Keratinocyte (primary cell): Measurements from ENCODE around the gene MAPK14. TPM values are rescaled to one million over a fixed set of nuclear protein-coding genes. Genes with fewer than 3 reads are reported as not detected.

Experiments used
- DNase-seq: peaks from one replicate; pipeline ENCODE4 v3.0.0-alpha.2; 2011; ENCODE audit warnings: low read depth, missing footprints, low spot score
- FAIRE-seq: peaks from 2 replicates; lab custom pipeline; 2011; peaks lifted over from hg19 to GRCh38; lab: Jason Lieb, UNC
- H2AFZ ChIP-seq: 2 replicates; pipeline ENCODE4 v1.6.0; 2012; ENCODE audit warnings: low read length, control low read depth, inconsistent platforms; ENCODE audit not compliant: control insufficient read depth
- H3K27ac ChIP-seq: 2 replicates; pipeline ENCODE4 v1.5.1; 2011; ENCODE audit warnings: low read length; ENCODE audit not compliant: control insufficient read depth, insufficient read depth
- H3K27me3 ChIP-seq: 3 replicates; pipeline ENCODE4 v1.6.0; 2011; ENCODE audit warnings: low read length; ENCODE audit not compliant: control insufficient read depth, insufficient read depth; ENCODE audit errors: extremely low read depth
- H3K36me3 ChIP-seq, 2 experiments: 2 replicates in 1 of 2; 3 replicates in 1 of 2; pipeline ENCODE4 v1.5.1; 2011; ENCODE audit warnings: low read length in 2 of 2, mild to moderate bottlenecking in 1 of 2; ENCODE audit not compliant: control insufficient read depth in 2 of 2, insufficient read depth in 2 of 2; ENCODE audit errors: extremely low read depth in 1 of 2
- H3K4me1 ChIP-seq: 3 replicates; pipeline ENCODE4 v1.5.1; 2011; ENCODE audit warnings: low read length; ENCODE audit not compliant: control insufficient read depth, insufficient read depth; ENCODE audit errors: extremely low read depth
- H3K4me2 ChIP-seq: 3 replicates; pipeline ENCODE4 v1.6.0; 2011; ENCODE audit warnings: low read depth, low read length; ENCODE audit not compliant: control insufficient read depth, insufficient read depth; ENCODE audit errors: extremely low read depth
- H3K4me3 ChIP-seq, 3 experiments: fragments of 200-600 bp in 1 of 3; sonication (generic) in 1 of 3; 2 replicates in 2 of 3; 3 replicates in 1 of 3; pipeline ENCODE4 v1.5.1; 2011 to 2016; ENCODE audit warnings: low read length in 3 of 3, mild to moderate bottlenecking in 3 of 3, control low read depth in 2 of 3, inconsistent platforms in 1 of 3, low read depth in 1 of 3, mixed read lengths in 1 of 3, mixed run types in 1 of 3, moderate library complexity in 1 of 3; ENCODE audit not compliant: control insufficient read depth in 2 of 3, insufficient read depth in 2 of 3; ENCODE audit errors: extremely low read depth in 1 of 3
- H3K79me2 ChIP-seq: 2 replicates; pipeline ENCODE4 v1.6.0; 2012; ENCODE audit warnings: low read length; ENCODE audit not compliant: control insufficient read depth, insufficient read depth
- H3K9ac ChIP-seq: 3 replicates; pipeline ENCODE4 v1.6.0; 2011; ENCODE audit warnings: low read length; ENCODE audit not compliant: control insufficient read depth, insufficient read depth; ENCODE audit errors: extremely low read depth
- H3K9me1 ChIP-seq: 3 replicates; pipeline ENCODE4 v1.6.0; 2011; ENCODE audit warnings: low read length; ENCODE audit not compliant: control insufficient read depth, insufficient read depth; ENCODE audit errors: extremely low read depth
- H3K9me3 ChIP-seq: 2 replicates; pipeline ENCODE4 v1.5.1; 2012; ENCODE audit warnings: low read depth, low read length; ENCODE audit not compliant: control insufficient read depth
- H4K20me1 ChIP-seq: 3 replicates; pipeline ENCODE4 v1.6.0; 2011; ENCODE audit warnings: low read length; ENCODE audit not compliant: control insufficient read depth, insufficient read depth; ENCODE audit errors: extremely low read depth
- EZH2 ChIP-seq: IDR thresholded peaks from one replicate; pipeline ENCODE4 v1.6.1; 2012; ENCODE audit warnings: inconsistent platforms, mild to moderate bottlenecking, low read length, moderate library complexity
- dilution Hi-C: fragments of 300-500 bp; cut with MboI; formaldehyde crosslinking; loops from one replicate; pipeline ENCODE4 v1.7.0; 2020; ENCODE audit warnings: low sequenced_read_pairs; ENCODE audit not compliant: extremely low pct_ligation_motif_present
- polyA plus RNA-seq, 5 experiments: library from polyadenylated mRNA; depleted of rRNA in 3 of 5; stranded (reverse) in 3 of 5; stranded (forward) in 1 of 5; unstranded in 1 of 5; fragments of >200 nt; gene quantifications; 1 replicate in 1 of 5; 2 replicates in 3 of 5; 3 replicates in 1 of 5; pipeline versions ENCODE4 v1.2.1 to v1.2.3, GENCODE V29; 2011 to 2012; ENCODE audit warnings: missing spikeins in 2 of 5, low read depth in 1 of 5, low replicate concordance in 1 of 5
- TF ChIP-seq, protein P1 (sequence below), 3 experiments: IDR thresholded peaks in 1 of 3; conservative IDR thresholded peaks in 1 of 3; optimal IDR thresholded peaks in 1 of 3; 2 replicates in 2 of 3; 3 replicates in 1 of 3; pipeline versions ENCODE3 to v1.5.1; 2011; ENCODE audit warnings: low read length in 3 of 3, mild to moderate bottlenecking in 3 of 3, moderate library complexity in 2 of 3, control low read depth in 1 of 3, inconsistent platforms in 1 of 3; ENCODE audit not compliant: insufficient read depth in 2 of 3; ENCODE audit errors: extremely low read depth in 1 of 3

The MAPK14 gene
- polyA plus RNA-seq, 1 donor (not counting 4 experiments of a cell fraction or from before 2014, with no cell fraction given): 52.4 TPM

DNA sequence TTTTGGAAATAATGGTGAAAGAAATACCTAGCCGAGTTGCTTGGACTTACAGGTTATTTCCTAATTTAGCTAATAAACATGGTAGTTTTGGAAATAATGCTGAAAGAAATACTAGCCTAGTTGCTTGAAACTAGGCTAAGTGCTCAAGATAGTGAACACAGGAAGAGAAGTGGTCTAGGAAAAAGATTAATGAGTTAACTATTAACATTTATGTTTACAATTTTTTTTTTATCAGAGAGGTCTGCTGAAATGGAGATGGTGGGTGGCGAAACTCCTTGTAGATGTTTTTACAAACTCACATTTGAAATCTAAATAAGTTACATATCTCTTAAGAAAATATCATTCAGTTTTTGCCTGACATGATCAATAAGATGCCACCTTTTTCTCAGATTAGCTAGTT is 39.2 kb downstream of the MAPK14 start:
- H2AFZ ChIP-seq: no peak overlapping the region
- no peak for DNase-seq
- no peak overlapping the region for H3K4me3 ChIP-seq
- dilution Hi-C loops: no loop called here
- H3K4me1 ChIP-seq: peaks cover 4% of the 10 kb centered on the region
- no peaks in the 10 kb centered on the region for H3K9me1 ChIP-seq
- no peak for FAIRE-seq
- no peaks in the 10 kb centered on the region for H3K27me3 ChIP-seq
- no peak overlapping the region for H3K27ac ChIP-seq
- H4K20me1 ChIP-seq: no peaks in the 10 kb centered on the region
- H3K9ac ChIP-seq: no peak overlapping the region
- H3K36me3 ChIP-seq: no peaks in the 10 kb centered on the region
- no peak overlapping the region for H3K4me2 ChIP-seq
- TF ChIP-seq EZH2: no peak
- TF ChIP-seq, protein P1, sequence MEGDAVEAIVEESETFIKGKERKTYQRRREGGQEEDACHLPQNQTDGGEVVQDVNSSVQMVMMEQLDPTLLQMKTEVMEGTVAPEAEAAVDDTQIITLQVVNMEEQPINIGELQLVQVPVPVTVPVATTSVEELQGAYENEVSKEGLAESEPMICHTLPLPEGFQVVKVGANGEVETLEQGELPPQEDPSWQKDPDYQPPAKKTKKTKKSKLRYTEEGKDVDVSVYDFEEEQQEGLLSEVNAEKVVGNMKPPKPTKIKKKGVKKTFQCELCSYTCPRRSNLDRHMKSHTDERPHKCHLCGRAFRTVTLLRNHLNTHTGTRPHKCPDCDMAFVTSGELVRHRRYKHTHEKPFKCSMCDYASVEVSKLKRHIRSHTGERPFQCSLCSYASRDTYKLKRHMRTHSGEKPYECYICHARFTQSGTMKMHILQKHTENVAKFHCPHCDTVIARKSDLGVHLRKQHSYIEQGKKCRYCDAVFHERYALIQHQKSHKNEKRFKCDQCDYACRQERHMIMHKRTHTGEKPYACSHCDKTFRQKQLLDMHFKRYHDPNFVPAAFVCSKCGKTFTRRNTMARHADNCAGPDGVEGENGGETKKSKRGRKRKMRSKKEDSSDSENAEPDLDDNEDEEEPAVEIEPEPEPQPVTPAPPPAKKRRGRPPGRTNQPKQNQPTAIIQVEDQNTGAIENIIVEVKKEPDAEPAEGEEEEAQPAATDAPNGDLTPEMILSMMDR (optimal IDR thresholded peaks at IDR 0.05 in 1 of 3, IDR thresholded peaks at IDR 0.05 in 1 of 3, conservative IDR thresholded peaks at IDR 0.05 in 1 of 3; ENCODE audit: extremely low read depth in 1 of 3, insufficient read depth in 2 of 3, low read length in 3 of 3): no peak
- H3K79me2 ChIP-seq: peaks cover 81% of the 10 kb centered on the region
- no peaks in the 10 kb centered on the region for H3K9me3 ChIP-seq

DNA sequence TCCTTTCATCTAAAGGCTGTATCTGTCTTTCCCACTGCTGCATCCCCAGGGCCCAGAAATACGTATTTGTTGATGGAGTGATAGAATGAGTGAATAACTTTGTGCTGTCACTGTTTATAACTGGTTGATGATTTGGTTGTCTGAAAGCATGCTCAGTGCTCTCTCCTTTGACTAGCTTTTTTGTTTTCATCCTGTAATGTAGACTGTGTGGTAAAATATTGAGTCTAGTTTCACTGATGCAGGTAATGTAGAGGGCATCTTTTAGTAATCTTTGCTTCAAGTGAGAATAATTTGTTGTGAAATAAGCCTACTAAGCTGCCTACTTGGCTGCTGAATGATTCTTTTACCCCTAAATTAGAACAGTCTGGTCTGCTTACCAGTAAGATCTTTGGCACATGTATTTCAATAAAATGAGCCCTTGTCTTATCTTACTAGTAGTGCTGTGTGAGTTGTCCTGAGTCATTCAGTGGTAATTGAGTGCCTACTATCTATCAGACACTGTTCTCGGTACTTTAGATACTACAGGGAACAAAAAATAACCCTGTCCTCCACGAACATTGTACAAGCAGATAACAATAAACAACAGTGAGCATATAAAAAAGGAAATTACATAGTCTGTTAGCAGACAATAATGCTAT is 39.9 kb downstream of the MAPK14 start:
- Histone ChIP-seq H3K9me3 (no peaks in the 10 kb centered on the region), H3K4me3 (no peak overlapping the region), H3K4me2 (no peak overlapping the region), H3K79me2 (peaks cover 82% of the 10 kb centered on the region), H3K27me3 (no peaks in the 10 kb centered on the region), H3K27ac (no peak overlapping the region), H3K36me3 (no peaks in the 10 kb centered on the region), H2AFZ (no peak overlapping the region), H3K4me1 (peaks cover 4% of the 10 kb centered on the region), H3K9ac (no peak overlapping the region), H3K9me1 (no peaks in the 10 kb centered on the region), H4K20me1 (no peaks in the 10 kb centered on the region)
- TF ChIP-seq, protein P1 (optimal IDR thresholded peaks at IDR 0.05 in 1 of 3, IDR thresholded peaks at IDR 0.05 in 1 of 3, conservative IDR thresholded peaks at IDR 0.05 in 1 of 3; ENCODE audit: extremely low read depth in 1 of 3, insufficient read depth in 2 of 3, low read length in 3 of 3): no peak
- TF ChIP-seq EZH2: no peak
- dilution Hi-C loops: no loop called here
- DNase-seq (no peak), FAIRE-seq (no peak)
